GM18868 (cell line): ENCODE data around the gene ZDHHC5.

Source experiments
- ATAC-seq: cut with Tn5 transposase; IDR thresholded peaks from one replicate; pipeline ENCODE4 v1.9.1; 2021; ENCODE audit warnings: mild to moderate bottlenecking, moderate library complexity; ENCODE audit not compliant: unreplicated experiment

Gene ZDHHC5, protein sequence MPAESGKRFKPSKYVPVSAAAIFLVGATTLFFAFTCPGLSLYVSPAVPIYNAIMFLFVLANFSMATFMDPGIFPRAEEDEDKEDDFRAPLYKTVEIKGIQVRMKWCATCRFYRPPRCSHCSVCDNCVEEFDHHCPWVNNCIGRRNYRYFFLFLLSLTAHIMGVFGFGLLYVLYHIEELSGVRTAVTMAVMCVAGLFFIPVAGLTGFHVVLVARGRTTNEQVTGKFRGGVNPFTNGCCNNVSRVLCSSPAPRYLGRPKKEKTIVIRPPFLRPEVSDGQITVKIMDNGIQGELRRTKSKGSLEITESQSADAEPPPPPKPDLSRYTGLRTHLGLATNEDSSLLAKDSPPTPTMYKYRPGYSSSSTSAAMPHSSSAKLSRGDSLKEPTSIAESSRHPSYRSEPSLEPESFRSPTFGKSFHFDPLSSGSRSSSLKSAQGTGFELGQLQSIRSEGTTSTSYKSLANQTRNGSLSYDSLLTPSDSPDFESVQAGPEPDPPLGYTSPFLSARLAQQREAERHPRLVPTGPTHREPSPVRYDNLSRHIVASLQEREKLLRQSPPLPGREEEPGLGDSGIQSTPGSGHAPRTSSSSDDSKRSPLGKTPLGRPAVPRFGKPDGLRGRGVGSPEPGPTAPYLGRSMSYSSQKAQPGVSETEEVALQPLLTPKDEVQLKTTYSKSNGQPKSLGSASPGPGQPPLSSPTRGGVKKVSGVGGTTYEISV

DNA sequence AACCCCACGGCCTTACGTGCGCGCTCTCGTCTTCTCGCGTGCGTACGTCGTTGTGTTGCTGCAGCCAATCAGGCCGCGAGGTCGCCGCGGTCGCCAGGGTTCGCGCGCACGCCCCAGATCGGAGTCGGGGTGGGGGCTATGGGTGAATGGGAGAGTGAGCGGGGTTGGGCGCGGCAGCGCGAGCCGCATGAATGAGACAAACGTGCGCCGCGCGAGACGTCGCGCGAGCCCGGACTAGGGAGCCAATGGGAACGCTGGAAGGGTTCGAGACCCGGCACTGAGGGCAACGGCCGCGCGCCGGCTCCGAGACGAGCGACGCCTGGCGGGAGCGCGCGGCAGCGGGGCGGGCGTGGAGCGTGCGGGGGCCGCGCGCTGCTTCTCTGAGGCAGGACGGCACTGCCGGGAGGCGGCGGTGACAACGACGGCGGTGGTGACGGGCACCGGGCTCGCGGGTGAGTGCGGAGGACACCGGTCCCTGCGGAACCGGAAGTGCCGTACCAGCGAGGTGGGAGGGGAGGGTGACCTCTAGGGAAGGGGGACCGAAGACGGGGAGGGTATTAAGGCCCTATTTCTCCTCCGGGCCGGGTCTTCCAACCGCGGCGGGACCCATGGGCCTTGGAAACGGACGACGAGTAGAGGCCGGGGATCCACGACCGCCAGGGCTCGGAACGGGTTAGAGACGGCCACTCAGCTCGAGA, at the start of gene ZDHHC5:
Gene ZDHHC5 (plus strand): TSS at position 379 of the 698 bp plus-strand sequence. CDS start 4,977 bp downstream, outside the sequence.
- peak; percentile 86 for ATAC-seq

DNA sequence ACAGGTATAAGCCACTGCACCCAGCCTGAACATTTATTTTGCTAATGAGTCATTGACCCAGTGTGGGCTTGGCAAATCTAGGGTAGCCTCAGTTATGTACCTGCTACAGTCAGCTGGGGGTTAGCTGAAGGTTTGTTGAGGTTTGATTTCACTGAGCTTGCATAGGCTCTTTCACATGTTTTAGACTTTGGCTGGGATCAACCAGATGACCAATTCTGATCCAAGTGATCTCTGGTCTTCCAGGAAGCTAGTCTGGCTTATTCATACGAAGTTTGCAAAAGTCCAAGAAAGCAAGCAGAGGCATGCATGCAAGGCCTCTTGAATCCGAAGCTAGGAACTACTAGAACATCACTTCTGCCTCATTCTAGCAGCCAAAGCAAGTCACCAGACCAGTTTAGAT, 49.5 kb upstream of the ZDHHC5 start:
- no peak for ATAC-seq

DNA sequence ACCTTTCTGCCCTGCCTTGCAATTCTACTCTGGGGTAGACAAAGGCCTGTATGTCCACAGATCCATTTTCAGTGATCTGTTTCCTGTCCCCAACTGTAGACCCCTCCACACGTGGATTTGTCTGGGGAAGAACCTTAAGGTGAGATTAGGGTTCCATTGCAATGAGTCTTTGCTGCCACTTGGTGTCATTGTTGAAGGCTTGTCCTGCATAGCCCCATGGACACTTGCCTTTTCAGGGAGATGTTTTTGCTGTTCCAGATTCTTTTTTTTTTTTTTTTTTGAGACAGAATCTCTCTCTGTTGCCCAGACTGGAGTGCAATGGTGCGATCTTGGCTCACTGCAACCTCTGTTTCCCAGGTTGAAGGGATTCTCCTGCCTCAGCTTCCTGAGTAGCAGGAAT, 48.6 kb upstream of the ZDHHC5 start:
- ATAC-seq, result no peak

DNA sequence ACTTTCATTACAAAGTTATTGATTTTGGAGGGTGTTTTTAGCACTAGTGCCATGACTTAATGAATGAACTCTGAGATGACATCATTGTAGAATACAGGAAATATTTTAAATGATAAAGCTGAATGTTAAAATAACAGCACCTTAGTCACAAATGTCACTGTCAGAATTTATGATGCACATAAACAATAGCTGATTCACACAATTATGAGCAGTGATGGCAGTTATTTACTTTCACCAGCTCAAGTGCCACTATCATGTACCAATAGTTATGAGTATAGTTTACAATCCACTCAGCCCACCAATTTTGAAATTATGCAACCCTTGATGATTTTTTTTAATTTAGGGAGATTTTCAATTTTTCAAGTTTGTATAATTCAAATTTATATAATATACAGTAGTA, 47.4 kb upstream of the ZDHHC5 start:
- no peak for ATAC-seq

DNA sequence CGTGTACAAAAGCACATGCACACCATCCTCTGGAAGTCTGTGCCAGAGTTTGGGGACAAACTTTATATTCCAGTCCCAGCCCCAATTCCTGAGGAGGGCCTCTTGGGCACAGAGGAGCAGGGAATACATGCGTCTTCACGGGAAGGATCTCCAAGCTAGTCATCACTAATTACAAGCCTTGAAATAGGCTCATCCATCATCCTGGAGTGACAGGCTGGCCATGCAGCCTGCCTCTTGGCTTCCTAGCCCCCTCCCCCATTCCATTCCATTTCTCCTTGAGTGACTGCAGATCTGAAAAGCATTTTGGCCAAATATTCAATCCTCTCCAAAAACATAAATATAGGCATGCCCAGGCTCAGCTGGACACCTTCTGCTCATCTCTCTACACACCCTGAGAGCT, 45.7 kb upstream of the ZDHHC5 start:
- no peak for ATAC-seq

DNA sequence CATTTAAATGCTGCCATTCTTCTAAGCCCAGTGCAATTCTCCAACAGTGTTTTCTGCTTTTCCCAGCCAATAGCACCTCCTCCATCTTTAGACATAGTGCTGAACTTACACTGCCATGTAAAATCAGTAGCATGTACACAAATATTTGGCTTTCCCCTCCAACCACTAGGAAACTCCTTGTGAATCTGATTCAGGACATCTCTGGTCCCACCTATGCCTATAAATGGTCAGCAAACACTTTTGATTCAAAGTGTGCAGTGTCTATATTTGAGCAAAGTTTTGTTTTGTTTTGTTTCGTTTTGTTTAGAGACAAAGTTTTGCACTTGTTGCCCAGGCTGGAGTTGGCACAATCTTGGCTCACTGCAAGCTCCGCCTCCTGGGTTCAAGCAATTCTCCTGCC, 43.0 kb upstream of the ZDHHC5 start:
- ATAC-seq, result no peak

DNA sequence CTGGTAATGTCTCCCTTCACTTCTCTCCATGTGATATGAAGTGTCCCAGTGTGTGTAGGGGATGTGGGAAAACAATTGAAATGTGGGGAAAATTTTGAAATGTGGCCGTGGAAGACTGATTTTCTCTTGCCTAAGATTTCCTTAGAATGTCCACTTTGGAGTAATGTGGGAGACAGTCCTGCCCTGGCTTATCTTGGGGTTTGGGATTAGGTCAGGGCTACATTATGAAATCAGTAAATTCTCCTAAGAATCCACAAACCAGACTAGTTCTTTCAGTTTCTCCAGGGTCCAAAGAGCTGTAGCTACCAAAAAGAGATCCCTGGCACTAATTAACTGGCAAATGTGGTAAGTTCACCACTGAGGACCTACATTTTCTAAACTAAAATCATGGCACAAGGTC, 41.0 kb upstream of the ZDHHC5 start:
- ATAC-seq, result no peak

DNA sequence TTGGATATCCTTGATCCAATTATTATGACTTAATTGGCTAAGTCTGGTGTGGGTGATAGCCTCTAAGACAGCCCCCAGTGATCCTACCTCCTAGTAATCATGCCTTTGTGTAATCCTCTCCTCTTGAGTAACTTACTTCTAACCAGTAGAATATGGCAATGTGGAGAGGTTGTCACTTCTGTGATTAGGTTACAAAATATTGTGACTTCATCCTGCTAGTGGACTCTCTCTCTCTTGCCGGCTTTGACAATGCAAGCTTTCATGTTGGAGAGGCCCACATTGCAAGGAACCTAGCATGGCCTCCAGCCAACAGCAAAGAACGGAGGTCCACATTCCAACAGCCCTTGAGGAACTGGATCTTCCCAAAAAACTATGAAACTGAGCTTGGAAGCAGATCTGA, 37.7 kb upstream of the ZDHHC5 start:
- no peak for ATAC-seq

DNA sequence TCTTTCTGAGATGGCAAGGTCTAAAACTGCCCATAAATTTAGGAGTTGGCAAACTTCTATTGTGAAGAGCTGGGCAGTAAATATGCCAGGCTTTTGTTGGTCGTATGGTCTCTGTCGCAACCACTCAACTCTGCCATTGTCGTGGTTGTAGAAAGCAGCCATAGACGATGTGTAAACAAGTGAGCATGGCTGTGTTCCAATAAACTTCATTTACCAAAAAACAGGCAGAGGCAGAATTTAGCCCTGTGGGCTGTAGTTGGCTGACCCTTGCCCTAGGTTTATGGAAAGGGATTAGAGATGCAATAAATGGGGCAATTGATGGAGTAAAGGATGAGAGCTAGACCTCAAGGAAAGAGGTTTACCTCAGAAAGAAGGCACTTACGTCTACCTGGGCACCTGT, 35.8 kb upstream of the ZDHHC5 start:
- ATAC-seq, result no peak

DNA sequence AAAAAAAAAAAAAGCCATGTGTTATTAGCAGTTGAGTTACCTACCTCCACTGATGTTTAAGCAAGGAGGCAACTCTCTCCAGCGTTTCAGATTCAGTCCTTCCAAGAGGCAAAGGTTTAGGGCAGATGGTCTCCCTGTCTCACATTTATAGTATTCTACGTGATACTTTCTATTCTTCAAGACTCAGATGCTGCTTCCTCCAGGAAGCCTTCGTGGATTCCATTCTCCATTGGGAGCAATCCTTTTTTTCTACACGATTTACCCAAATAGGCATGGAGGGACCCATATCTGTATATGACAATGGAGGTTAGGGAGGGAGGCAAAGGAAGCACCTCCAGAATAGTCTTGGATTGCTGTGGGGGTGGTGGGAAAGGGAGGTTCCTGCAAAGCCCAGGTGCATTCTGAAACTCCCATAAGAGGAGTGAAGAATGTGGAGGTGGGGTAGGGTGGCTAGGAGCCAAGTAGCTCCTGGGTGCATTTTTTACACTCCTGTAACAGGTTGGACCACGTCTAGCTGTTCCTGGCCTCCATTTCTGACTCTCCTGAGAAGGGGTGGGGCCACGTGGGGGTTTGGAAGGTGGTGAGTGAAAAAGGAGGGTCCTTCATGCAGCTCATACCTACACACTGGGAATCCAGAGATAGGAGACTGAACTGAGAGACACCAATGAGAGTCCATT, 34.4 kb upstream of the ZDHHC5 start:
- ATAC-seq, result no peak

DNA sequence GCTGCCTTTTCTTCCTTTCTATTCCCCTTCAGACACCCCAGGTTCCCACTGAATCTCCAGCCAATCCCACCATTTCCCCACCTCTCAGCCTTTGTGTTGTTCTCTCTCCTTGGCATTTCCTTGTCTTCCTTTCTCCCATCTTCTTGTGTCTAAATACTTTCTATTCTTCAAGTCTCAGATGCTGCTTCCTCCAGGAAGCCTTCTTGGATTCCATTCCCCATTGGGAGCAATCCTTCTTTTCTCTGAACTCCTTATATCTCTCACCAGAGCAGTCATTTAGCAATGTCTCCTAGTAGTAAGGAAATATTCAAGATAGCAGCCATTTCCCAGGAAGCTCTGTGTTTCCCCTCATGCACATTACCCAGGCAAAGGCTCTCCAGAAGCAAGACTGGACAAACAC, 33.6 kb upstream of the ZDHHC5 start:
- no peak for ATAC-seq

DNA sequence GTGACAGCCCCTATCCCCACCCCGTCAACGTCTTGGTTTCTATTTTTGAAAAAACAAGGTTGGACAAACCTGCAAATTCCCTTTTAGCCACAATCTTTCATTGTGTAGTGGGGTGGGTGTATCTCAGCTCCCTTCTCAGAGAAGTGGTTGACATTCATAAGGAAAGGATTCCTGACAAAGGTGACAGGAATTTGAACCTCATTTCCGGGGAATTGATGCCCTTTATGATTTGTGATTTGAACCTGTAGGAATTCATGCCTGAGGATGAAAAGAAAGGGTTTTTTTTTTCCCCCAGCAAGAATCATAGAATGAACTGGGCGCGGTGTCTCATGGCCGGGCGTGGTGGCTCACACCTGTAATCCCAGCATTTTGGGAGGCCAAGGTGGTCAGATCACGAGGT, 32.7 kb upstream of the ZDHHC5 start:
- ATAC-seq, result no peak

DNA sequence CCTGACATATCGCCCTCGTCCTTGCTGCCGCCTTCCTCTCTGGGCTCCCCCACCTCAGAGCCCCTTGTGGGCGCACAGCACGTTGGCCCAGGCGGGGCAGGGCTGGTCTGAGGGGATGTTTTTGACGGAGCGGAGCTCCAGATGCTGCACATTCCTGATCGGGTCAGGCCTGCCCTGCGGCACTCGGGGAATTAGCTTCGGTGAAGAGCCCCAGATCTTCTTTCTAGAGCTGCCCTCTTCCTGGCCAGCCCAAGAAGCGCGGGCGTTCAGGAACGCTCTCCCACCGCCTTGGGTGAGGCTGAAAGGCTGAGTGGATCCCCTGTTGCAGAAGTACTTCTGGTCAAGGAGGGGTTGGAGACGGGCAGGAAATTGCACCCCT, 30.3 kb upstream of the ZDHHC5 start:
- no peak for ATAC-seq

DNA sequence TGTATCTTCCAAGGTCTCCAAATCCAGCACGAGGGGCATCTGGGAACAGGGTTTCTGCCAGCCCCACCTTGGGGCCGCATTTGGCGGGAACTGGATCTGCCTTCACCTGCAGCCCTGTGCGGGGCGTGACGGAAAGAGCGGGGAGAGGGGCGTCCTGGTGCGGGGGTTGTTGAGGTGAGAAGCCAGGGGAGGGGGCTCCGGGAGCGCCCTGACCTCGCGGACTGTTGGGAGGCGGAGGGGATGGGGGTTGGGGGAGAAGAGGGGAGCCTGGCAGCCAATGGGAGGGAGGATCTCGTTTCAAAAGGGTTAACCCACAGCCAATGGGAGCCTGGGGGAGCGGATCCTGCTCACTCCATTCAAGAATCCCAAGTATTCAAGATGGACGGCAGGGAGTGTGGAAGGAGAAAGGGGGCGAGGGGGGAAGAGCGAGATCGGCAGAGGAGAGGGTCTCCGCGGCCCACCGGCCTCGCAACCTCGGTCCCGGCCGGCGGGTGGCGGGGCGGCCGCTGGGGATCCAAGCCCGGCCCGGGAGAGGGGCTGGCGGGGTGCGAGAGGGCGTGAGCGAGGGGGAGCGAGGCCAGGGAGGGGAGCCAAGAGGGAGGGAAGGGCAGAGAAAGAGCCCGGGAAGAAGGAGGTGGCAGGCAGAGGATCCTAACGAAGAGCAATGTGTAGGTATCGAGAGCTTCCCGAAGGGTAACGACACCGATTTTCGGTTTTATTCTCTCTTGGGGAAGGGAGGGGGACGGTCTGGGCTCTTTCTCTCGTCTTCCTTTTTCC, 29.7 kb upstream of the ZDHHC5 start:
- no peak for ATAC-seq

DNA sequence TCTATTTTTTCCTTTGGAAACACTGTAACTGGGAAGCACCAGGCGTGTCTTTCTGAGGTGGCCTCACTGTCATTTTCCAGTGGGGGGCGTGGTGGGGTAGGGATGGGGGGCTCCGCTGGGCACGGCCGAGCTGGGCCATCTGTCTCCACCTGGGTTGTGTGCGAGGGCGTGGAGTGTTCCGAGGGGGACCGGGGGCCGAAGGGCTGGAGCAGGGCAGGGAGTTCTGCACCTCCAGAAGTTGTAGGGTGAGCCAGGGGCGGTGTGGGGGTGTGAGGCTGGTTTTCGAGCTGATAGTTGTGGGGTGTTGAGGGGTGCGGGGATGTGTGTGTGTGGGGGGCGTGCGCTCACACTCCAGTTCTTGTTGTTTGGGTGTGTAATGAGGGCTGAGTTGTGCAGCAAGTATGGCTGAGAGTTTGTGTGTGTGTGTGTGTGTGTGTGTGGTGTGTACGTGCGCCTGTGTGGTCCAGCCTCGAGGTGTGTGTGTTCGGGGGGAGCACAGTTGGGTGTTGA, 29.0 kb upstream of the ZDHHC5 start:
- ATAC-seq, result no peak

DNA sequence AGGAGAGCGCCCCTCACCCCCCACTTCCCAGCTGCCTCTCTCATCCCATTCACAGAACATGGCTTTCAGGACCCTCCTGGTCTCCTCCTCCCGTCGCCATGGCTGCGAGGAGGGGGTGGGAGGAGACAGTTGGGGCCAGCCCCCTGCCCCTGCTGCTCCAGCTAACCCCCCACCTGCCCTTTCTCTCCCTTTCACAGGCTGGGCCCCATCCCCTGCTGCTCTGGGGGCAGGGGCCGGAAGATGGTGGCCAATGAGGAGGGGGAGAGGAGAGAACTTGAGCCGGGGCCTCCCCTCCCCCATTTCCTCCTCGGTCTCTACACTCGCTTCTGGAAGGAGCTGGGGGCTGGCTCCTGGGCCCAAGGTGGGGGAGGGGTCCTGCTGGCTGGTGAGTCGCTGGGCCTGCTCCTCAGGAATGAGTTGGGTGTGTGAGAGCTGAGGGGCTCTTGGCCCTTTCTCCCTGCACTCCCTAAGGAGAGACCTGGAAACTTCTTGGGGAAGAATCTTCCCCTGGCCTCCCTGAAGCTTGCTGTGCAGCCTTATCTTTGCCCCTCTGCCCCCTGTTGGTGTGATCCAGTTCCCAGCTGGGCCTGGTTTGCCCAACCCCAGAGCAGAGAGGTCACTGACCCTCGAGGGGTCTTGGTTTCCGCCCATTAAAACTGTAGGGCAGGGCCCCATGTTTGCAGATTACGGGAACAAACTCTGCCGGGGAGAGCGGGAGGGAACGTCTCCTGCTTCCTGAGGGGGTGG, 28.4 kb upstream of the ZDHHC5 start:
- no peak for ATAC-seq

DNA sequence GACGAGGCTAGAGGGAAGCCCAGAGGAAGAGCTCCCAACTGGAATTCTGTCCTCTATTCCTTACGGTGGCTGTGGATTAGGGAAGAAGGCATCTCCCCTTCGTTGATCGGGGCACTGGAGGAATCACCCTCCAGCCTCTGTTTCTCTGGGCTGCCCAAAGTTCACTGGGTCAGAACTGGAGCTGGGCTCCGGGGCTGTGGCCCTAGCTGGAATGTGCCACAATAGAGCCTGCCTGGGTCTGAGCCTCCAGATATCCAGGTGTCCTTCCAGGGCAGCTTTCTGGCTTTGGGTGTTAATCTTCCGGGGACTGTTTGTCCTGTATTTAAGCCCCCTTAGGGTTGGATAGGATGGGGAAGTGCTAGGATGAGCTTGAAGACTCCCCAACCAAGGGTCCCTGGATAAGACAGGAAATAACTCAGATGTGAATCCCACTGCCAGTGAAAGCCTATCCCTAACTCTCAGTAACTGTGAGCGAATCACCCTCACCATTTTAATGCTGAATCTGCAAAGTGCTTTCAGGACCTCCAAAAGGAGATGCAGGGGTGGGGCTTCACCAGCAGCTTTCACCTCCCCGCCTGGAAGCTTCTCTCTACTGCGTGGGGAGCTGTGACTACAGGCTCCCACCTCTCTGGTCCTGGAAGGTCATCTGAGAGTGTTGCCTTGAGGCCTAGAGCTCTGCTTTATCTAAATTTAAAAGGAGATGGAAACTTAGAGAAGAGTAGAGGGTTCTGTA, 27.7 kb upstream of the ZDHHC5 start:
- no peak for ATAC-seq

DNA sequence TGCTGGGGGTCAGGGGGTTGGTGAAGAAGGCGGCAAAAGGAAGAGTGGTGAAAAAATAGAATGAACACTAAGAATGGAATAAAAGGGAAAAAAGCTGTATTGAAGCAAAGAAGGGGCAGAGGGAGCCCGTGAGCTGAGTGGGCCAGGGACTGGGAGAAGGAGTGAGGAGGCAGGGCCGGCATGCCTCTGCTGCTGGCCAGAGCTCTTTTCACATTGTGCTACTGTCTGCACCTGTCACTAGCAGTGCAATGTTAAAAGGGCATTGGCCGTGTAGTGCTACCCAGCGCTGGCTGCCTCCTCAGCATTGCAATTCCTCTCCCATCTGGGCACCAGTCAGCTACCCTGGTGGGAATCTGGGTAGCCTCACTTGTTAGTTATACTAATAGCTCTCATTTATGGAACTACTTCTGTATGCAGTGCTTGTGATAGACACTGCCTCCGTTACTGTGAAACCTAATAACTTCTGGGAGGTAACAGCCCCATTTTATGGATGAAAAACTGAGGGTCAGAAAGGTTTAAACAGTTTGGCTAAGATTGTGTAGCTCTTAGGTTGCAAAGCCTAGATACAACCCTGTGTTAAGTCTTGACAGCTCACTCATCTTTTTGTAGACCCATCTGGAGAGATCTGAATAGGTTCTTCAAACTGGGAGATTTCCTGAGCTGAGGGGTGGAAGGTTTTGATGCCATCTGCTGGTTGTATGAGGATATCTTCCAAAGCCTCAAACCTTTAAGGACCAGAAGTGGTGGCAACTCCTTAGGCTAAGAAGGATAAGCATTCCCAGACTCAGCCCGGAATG, 26.7 kb upstream of the ZDHHC5 start:
- peak; percentile 31 for ATAC-seq
